Measurements from ENCODE around the gene KIF25.

GRCh38 chr6:167965592-167966539 lies 31.6 kb upstream of the KIF25 start:
- TF ChIP-seq REST (IDR thresholded peaks at IDR 0.05; ENCODE audit: insufficient read depth in 1 of 2, low read depth in 2 of 2, low read length in 2 of 2) = no peak
- no peak for TF ChIP-seq TAF1 (IDR thresholded peaks at IDR 0.05; ENCODE audit: borderline replicate concordance, insufficient read depth, low read length)
- TF ChIP-seq POLR2AphosphoS5 (IDR thresholded peaks at IDR 0.05; ENCODE audit: low read depth, low read length) = no peak
- no peak for TF ChIP-seq FOXP2 (optimal IDR thresholded peaks at IDR 0.05; ENCODE audit: borderline replicate concordance, extremely low read depth, extremely low read length, insufficient read depth)
- no peak for TF ChIP-seq SIN3A (IDR thresholded peaks at IDR 0.05; ENCODE audit: borderline replicate concordance, insufficient read depth, low read length)

Data from PFSK-1 (cell line).